K562 (cell line): ENCODE data around the gene CHRDL2. TPM values are rescaled to one million over a fixed set of nuclear protein-coding genes. Genes with fewer than 3 reads are reported as not detected.

ENCODE experiments used
- ATAC-seq: fragments of 200-7000 bp; cut with Tn5 transposase; 3 replicates; pipeline ENCODE4 v1.9.1; 2020; ENCODE audit warnings: moderate library complexity
- BruUV-seq: library from RNA; stranded (reverse); fragments of 400-500 nt; replicated peaks from 2 replicates; lab custom pipeline; 2021; lab: Mats Ljungman, UMichigan
- CTCF ChIA-PET: fragments of 300-600 bp; formaldehyde crosslinking; extraction: SDS; loops from one replicate; lab custom pipeline; 2021; ENCODE audit warnings: low intra/inter-chr PET ratio; lab: Yijun Ruan, JAX
- POLR2A ChIA-PET: fragments of 300-600, 350-650 bp; sonication (Branson Sonifier 250); formaldehyde crosslinking; extraction: SDS; loops from one replicate; lab custom pipeline; 2021; ENCODE audit warnings: antibody characterized with exemption, inconsistent platforms; lab: Yijun Ruan, JAX
- DNase-seq, 4 experiments: peaks; one replicate each; pipeline versions ENCODE4 v3.0.0 to v3.0.0-alpha.2; 2011 to 2018; ENCODE audit warnings: low spot score in 3 of 4, mixed read lengths in 3 of 4; ENCODE audit errors: extremely low read depth in 1 of 4
- FAIRE-seq: peaks from 2 replicates; lab custom pipeline; 2011; peaks lifted over from hg19 to GRCh38; lab: Jason Lieb, UNC
- H2AFZ ChIP-seq: 2 replicates; pipeline ENCODE4 v1.6.0; 2011; ENCODE audit warnings: low read depth, low read length, control low read depth, inconsistent platforms
- H3K27ac ChIP-seq: fragments of 200-600 bp; 3 replicates; pipeline ENCODE4 v1.8.0; 2011; ENCODE audit warnings: low read depth, mild to moderate bottlenecking, control low read depth, inconsistent platforms, low read length, moderate library complexity, mixed read lengths; ENCODE audit errors: extremely low read depth
- H3K27me3 ChIP-seq, 2 experiments: fragments of 300-600 bp in 1 of 2; 2 replicates in 1 of 2; 3 replicates in 1 of 2; pipeline versions ENCODE4 v1.6.0 to v1.8.0; 2011; ENCODE audit warnings: inconsistent platforms in 2 of 2, low read length in 2 of 2, mild to moderate bottlenecking in 1 of 2, mixed read lengths in 1 of 2, moderate library complexity in 1 of 2; ENCODE audit not compliant: control insufficient read depth in 2 of 2, insufficient read depth in 2 of 2
- H3K36me3 ChIP-seq: fragments of 300-600 bp; 3 replicates; pipeline ENCODE4 v1.8.0; 2011; ENCODE audit warnings: mild to moderate bottlenecking, low read length, inconsistent platforms; ENCODE audit not compliant: control insufficient read depth, insufficient read depth
- H3K4me1 ChIP-seq, 2 experiments: fragments of 200-600 bp in 1 of 2; replicated peaks in 1 of 2; 2 replicates in 1 of 2; 3 replicates in 1 of 2; pipeline versions ENCODE4 v1.5.1 to v1.8.0; 2011; ENCODE audit warnings: inconsistent platforms in 2 of 2, low read length in 2 of 2, mild to moderate bottlenecking in 1 of 2, mixed read lengths in 1 of 2, moderate library complexity in 1 of 2; ENCODE audit not compliant: control insufficient read depth in 2 of 2, insufficient read depth in 2 of 2
- H3K4me2 ChIP-seq: 2 replicates; pipeline ENCODE4 v1.6.1; 2011; ENCODE audit warnings: low read length, control low read depth, inconsistent platforms, mixed read lengths; ENCODE audit not compliant: insufficient read depth
- H3K4me3 ChIP-seq: fragments of 200-600 bp; sonication (generic), shearing (Covaris generic); 2 replicates; pipeline ENCODE4 v1.5.1; 2016; ENCODE audit warnings: control low read depth, inconsistent platforms
- H3K79me2 ChIP-seq: fragments of 200-600 bp; 3 replicates; pipeline ENCODE4 v1.8.0; 2011; ENCODE audit warnings: low read length, inconsistent platforms; ENCODE audit not compliant: control insufficient read depth, insufficient read depth
- H3K9ac ChIP-seq, 2 experiments: 2 replicates each; pipeline versions ENCODE4 v1.6.0 to v1.6.1; 2011; ENCODE audit warnings: low read depth in 2 of 2, low read length in 2 of 2, control low read depth in 1 of 2, inconsistent platforms in 1 of 2, mild to moderate bottlenecking in 1 of 2, mixed read lengths in 1 of 2; ENCODE audit not compliant: insufficient read depth in 1 of 2
- H3K9me1 ChIP-seq: one replicate; pipeline ENCODE4 v1.6.0; 2011; ENCODE audit warnings: inconsistent platforms, mild to moderate bottlenecking, low read length, moderate library complexity; ENCODE audit not compliant: control insufficient read depth, insufficient read depth
- H3K9me3 ChIP-seq: replicated peaks from 2 replicates; pipeline ENCODE4 v1.5.1; 2011; ENCODE audit warnings: low read depth, low read length, inconsistent platforms; ENCODE audit not compliant: control insufficient read depth, insufficient read depth
- H4K20me1 ChIP-seq: replicated peaks from 2 replicates; pipeline ENCODE4 v1.6.1; 2011; ENCODE audit warnings: low read length, inconsistent platforms, mixed read lengths; ENCODE audit not compliant: control insufficient read depth, insufficient read depth
- FOXK1 ChIP-seq: sonication (generic); formaldehyde crosslinking; IDR thresholded peaks from 2 replicates; pipeline ENCODE4 v1.8.0; 2022; ENCODE audit warnings: missing genetic modification reagents, mild to moderate bottlenecking, borderline replicate concordance
- SNRNP70 ChIP-seq: fragments of 200-400 bp; formaldehyde crosslinking; optimal IDR thresholded peaks from 2 replicates; pipeline ENCODE3; 2017; ENCODE audit warnings: low read depth, low read length
- TEAD1 ChIP-seq, 2 experiments: fragments of 450-650 bp in 1 of 2; sonication (generic) in 1 of 2; formaldehyde crosslinking; IDR thresholded peaks; 2 replicates each; pipeline versions ENCODE4 v1.4.0 to v1.8.0; 2020 to 2022; ENCODE audit warnings: mild to moderate bottlenecking in 2 of 2, missing genetic modification reagents in 1 of 2
- TFAM ChIP-seq: fragments of 250-450 bp; sonication (Bioruptor Pico); conservative IDR thresholded peaks from 2 replicates; pipeline ENCODE4 v1.5.0; 2021; ENCODE audit warnings: mild to moderate bottlenecking, moderate library complexity
- WGBS: fragments of 100-300 bp; shearing (Covaris generic); methylation state at CpG from one replicate; pipeline ENCODE4 v1.1.6; 2016; ENCODE audit warnings: low coverage, mixed read lengths; ENCODE audit not compliant: insufficient coverage; ENCODE audit errors: missing lambda C conversion rate; 5-methylcytosine and 5-hydroxymethylcytosine counted together
- in situ Hi-C: fragments of 300-500 bp; cut with MboI; formaldehyde crosslinking; loops from 4 replicates; pipeline ENCODE4 v1.15.0; 2018; ENCODE audit warnings: inconsistent platforms, mixed read lengths
- intact Hi-C: fragments of 100-400 bp; cut with micrococcal nuclease; formaldehyde crosslinking; loops from 2 replicates; pipeline ENCODE4 v1.14.2; 2022
- polyA plus RNA-seq, 8 experiments: library from polyadenylated mRNA; depleted of rRNA in 4 of 8; stranded (reverse) in 5 of 8; unstranded in 3 of 8; fragments of >200 nt; fragmentation: Nextera tagmentation in 2 of 8; fragmentation: Illumina TruSeq in 1 of 8; extraction: Ambion mirVana in 2 of 8; extraction: Trizol in 1 of 8; gene quantifications; 2 replicates each; pipeline versions ENCODE4 v1.2.1 to v1.2.3, GENCODE V29; 2011 to 2014; ENCODE audit warnings: inconsistent platforms in 1 of 8, missing spikeins in 1 of 8
- total RNA-seq, 7 experiments: library from RNA; depleted of rRNA in 6 of 7; stranded (reverse); fragments of >200 nt in 6 of 7; fragmentation: Illumina TruSeq in 2 of 7; extraction: Trizol in 2 of 7; gene quantifications; 2 replicates each; pipeline versions ENCODE4 v1.2.1 to v1.2.3, GENCODE V29; 2011 to 2021; ENCODE audit warnings: low replicate concordance in 1 of 7

Gene CHRDL2
- total and polyA plus RNA-seq, 9 of the 15 experiments (the other 6 are each of a cell fraction or from before 2014, with no cell fraction given): not detected

GRCh38 chr11:74663315-74663714, 67.9 kb downstream of the CHRDL2 start (continued):
- TF ChIP-seq SNRNP70 (no peak), FOXK1 (CRISPR knock-in tag) (no peak), TEAD1 (CRISPR knock-in tag; IDR thresholded peaks at IDR 0.05) (no peak)
- TF ChIP-seq, all 486 proteins: peak for 0

GRCh38 chr11:74662487-74663103, 68.6 kb downstream of the CHRDL2 start:
- no peaks in the 10 kb centered on the region for H3K9me1 ChIP-seq
- H3K4me3 ChIP-seq: no peak overlapping the region
- no TSS peak for BruUV-seq
- FAIRE-seq: no peak
- in situ Hi-C loops: no loop called here
- no peak for ATAC-seq
- no peak overlapping the region for H2AFZ ChIP-seq
- no peaks in the 10 kb centered on the region for H3K27me3 ChIP-seq
- no peaks in the 10 kb centered on the region for H4K20me1 ChIP-seq
- H3K9me3 ChIP-seq: no peaks in the 10 kb centered on the region
- ChIA-PET POLR2A (no interaction called here), CTCF (no interaction called here)
- no peaks in the 10 kb centered on the region for H3K4me1 ChIP-seq
- no peaks in the 10 kb centered on the region for H3K36me3 ChIP-seq
- DNase-seq: no peak
- WGBS: 23% methylated on average over 4 of the region's 4 CpGs
- intact Hi-C loops: no loop called here
- no peak overlapping the region for H3K27ac ChIP-seq
- H3K79me2 ChIP-seq: no peaks in the 10 kb centered on the region
- no peak overlapping the region for H3K9ac ChIP-seq
- TF ChIP-seq TFAM (CRISPR knock-in tag): no peak
- H3K4me2 ChIP-seq: no peak overlapping the region
